K562 (cell line): ENCODE measurements around the gene FAM107B. TPM values are rescaled to one million over a fixed set of nuclear protein-coding genes. Genes with fewer than 3 reads are reported as not detected.

Experiments
- RBM22 ChIP-seq: fragments of 200-400 bp; formaldehyde crosslinking; IDR thresholded peaks from 2 replicates; pipeline ENCODE4 v1.6.1; 2018; ENCODE audit warnings: low read length, low read depth; ENCODE audit not compliant: poor library complexity, severe bottlenecking
- SMC3 ChIP-seq: conservative IDR thresholded peaks from 2 replicates; pipeline ENCODE4 v1.6.1; 2011; ENCODE audit warnings: low read depth, low read length, improper control_type of control experiment; ENCODE audit not compliant: insufficient read depth
- polyA plus RNA-seq, 8 experiments: library from polyadenylated mRNA; depleted of rRNA in 4 of 8; stranded (reverse) in 5 of 8; unstranded in 3 of 8; fragments of >200 nt; fragmentation: Nextera tagmentation in 2 of 8; fragmentation: Illumina TruSeq in 1 of 8; extraction: Ambion mirVana in 2 of 8; extraction: Trizol in 1 of 8; gene quantifications; 2 replicates each; pipeline versions ENCODE4 v1.2.1 to v1.2.3, GENCODE V29; 2011 to 2014; ENCODE audit warnings: inconsistent platforms in 1 of 8, missing spikeins in 1 of 8
- total RNA-seq, 7 experiments: library from RNA; depleted of rRNA in 6 of 7; stranded (reverse); fragments of >200 nt in 6 of 7; fragmentation: Illumina TruSeq in 2 of 7; extraction: Trizol in 2 of 7; gene quantifications; 2 replicates each; pipeline versions ENCODE4 v1.2.1 to v1.2.3, GENCODE V29; 2011 to 2021; ENCODE audit warnings: low replicate concordance in 1 of 7
- TF ChIP-seq, protein P1 (sequence below), 2 experiments: fragments of 450-650 bp; IDR thresholded peaks; 2 replicates each; pipeline ENCODE4 v1.6.1; 2016; ENCODE audit warnings: mild to moderate bottlenecking in 2 of 2, borderline replicate concordance in 1 of 2, low read depth in 1 of 2, moderate library complexity in 1 of 2
- TF ChIP-seq, protein P2 (sequence below): fragments of 200-400 bp; formaldehyde crosslinking; IDR thresholded peaks from 2 replicates; pipeline ENCODE4 v1.6.1; 2017; ENCODE audit warnings: mild to moderate bottlenecking, low read depth, low read length, moderate library complexity

Gene FAM107B
- total and polyA plus RNA-seq, 9 of the 15 experiments (the other 6 are each of a cell fraction or from before 2014, with no cell fraction given) = 0.40 to 2.8 (median 1.4) TPM

DNA sequence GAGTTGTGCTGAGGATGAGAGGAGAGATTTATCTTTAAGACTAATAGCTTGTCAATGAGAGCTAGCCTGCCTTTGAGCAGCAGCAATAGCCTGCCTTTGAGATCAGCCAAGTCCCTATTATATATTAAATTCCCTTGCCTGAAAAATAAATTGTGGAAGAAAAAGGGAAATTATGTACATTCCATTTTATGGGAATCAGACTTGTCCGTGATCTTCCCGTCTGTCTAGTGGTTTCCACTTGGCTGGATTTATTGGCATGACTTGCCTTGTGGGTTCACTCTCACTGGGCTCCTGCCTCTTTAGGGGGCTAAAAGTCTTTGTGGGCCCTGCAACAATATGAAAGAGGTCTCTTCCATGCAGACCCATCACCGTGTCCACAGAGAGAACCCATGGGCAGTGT, 272.3 kb downstream of the FAM107B start (continued):
- TF ChIP-seq, protein P1, sequence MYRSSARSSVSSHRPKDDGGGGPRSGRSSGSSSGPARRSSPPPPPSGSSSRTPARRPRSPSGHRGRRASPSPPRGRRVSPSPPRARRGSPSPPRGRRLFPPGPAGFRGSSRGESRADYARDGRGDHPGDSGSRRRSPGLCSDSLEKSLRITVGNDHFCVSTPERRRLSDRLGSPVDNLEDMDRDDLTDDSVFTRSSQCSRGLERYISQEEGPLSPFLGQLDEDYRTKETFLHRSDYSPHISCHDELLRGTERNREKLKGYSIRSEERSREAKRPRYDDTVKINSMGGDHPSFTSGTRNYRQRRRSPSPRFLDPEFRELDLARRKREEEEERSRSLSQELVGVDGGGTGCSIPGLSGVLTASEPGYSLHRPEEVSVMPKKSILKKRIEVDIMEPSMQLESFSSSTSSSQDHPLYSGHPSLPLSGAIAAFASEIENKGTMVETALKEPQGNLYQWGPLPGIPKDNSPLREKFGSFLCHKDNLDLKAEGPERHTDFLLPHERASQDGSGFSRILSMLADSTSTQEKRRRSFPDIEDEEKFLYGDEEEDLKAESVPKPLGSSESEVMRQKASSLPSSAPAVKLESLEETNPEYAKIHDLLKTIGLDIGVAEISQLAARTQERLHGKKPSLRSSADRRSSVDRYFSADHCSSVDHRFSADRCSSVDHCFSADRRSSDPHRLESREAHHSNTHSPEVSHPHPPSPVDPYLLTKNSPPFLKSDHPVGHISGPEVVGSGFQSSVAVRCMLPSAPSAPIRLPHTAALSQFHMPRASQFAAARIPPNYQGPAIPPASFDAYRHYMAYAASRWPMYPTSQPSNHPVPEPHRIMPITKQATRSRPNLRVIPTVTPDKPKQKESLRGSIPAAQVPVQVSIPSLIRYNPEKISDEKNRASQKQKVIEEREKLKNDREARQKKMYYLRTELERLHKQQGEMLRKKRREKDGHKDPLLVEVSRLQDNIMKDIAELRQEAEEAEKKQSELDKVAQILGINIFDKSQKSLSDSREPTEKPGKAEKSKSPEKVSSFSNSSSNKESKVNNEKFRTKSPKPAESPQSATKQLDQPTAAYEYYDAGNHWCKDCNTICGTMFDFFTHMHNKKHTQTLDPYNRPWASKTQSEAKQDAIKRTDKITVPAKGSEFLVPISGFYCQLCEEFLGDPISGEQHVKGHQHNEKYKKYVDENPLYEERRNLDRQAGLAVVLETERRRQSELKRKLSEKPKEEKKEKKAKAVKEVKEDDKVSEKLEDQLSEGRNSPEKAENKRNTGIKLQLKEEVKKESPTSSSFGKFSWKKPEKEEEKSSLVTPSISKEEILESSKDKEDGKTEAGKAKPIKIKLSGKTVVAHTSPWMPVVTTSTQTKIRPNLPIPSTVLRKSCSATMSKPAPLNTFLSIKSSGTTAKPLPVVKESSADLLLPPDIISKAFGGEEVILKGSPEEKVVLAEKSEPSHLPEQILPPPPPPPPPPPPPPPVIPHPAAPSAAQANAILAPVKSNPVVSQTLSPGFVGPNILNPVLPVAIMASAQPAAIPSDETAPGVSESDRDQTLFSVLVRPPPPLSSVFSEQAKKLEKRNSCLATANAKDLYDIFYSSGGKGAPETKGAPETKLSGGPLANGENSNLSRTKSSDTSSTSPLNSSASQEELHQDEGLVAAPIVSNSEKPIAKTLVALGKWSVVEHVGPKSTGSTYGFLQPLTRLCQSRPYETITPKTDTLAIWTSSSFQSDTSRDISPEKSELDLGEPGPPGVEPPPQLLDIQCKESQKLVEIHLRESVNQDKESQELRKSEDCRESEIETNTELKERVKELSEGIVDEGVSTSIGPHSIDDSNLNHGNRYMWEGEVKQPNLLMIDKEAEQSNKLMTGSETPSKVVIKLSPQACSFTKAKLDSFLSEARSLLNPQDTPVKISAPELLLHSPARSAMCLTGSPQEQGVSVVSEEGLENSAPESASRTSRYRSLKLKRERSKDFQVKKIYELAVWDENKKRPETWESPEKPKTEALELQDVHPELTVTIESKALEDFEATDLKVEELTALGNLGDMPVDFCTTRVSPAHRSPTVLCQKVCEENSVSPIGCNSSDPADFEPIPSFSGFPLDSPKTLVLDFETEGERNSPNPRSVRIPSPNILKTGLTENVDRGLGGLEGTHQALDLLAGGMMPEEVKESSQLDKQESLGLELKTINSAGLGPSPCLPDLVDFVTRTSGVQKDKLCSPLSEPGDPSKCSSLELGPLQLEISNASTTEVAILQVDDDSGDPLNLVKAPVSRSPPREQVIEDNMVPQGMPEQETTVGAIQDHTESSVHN (IDR thresholded peaks at IDR 0.05; ENCODE audit: borderline replicate concordance in 1 of 2, low read depth in 1 of 2) = no peak
- no peak for TF ChIP-seq SMC3
- no peak for TF ChIP-seq RBM22
- TF ChIP-seq, protein P2, sequence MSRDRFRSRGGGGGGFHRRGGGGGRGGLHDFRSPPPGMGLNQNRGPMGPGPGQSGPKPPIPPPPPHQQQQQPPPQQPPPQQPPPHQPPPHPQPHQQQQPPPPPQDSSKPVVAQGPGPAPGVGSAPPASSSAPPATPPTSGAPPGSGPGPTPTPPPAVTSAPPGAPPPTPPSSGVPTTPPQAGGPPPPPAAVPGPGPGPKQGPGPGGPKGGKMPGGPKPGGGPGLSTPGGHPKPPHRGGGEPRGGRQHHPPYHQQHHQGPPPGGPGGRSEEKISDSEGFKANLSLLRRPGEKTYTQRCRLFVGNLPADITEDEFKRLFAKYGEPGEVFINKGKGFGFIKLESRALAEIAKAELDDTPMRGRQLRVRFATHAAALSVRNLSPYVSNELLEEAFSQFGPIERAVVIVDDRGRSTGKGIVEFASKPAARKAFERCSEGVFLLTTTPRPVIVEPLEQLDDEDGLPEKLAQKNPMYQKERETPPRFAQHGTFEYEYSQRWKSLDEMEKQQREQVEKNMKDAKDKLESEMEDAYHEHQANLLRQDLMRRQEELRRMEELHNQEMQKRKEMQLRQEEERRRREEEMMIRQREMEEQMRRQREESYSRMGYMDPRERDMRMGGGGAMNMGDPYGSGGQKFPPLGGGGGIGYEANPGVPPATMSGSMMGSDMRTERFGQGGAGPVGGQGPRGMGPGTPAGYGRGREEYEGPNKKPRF = no peak
